Loucy (cell line): ENCODE measurements around the gene KRT33B.
A peak's percentile ranks its signal among the peaks of the same experiment; 100 is the strongest.

ENCODE experiments used
- H2AFZ ChIP-seq: fragments of 200-600 bp; sonication (generic); 2 replicates; pipeline ENCODE4 v1.6.0; 2016; ENCODE audit warnings: antibody characterized with exemption, mild to moderate bottlenecking, low read length, moderate library complexity
- H3F3A ChIP-seq: fragments of 200-600 bp; 2 replicates; pipeline ENCODE4 v1.6.0; 2016; ENCODE audit warnings: antibody characterized with exemption, low read depth, mild to moderate bottlenecking
- H3K27me3 ChIP-seq: fragments of 200-600 bp; sonication (generic); 2 replicates; pipeline ENCODE4 v1.6.1; 2014; ENCODE audit warnings: low read length, mild to moderate bottlenecking; ENCODE audit not compliant: insufficient read depth, poor library complexity, severe bottlenecking
- H3K36me3 ChIP-seq: fragments of 200-600 bp; sonication (generic); 2 replicates; pipeline ENCODE4 v1.6.1; 2016; ENCODE audit warnings: low read length; ENCODE audit not compliant: insufficient read depth
- H3K4me1 ChIP-seq: fragments of 200-600 bp; sonication (generic); 2 replicates; pipeline ENCODE4 v1.5.1; 2014; ENCODE audit warnings: low read length, mild to moderate bottlenecking; ENCODE audit not compliant: insufficient read depth, poor library complexity, severe bottlenecking
- H3K4me2 ChIP-seq: fragments of 200-600 bp; sonication (generic); 2 replicates; pipeline ENCODE4 v1.6.0; 2014; ENCODE audit warnings: antibody characterized with exemption, low read length, low read depth, mild to moderate bottlenecking; ENCODE audit not compliant: poor library complexity, severe bottlenecking
- H3K4me3 ChIP-seq: fragments of 200-600 bp; sonication (generic); 2 replicates; pipeline ENCODE4 v1.5.1; 2014; ENCODE audit warnings: low read length, mild to moderate bottlenecking, mixed read lengths; ENCODE audit not compliant: poor library complexity, severe bottlenecking
- H3K79me2 ChIP-seq: fragments of 200-600 bp; sonication (generic); 2 replicates; pipeline ENCODE4 v1.6.1; 2014; ENCODE audit warnings: low read length; ENCODE audit not compliant: insufficient read depth
- H3K9ac ChIP-seq: fragments of 200-600 bp; sonication (generic); 2 replicates; pipeline ENCODE4 v1.6.0; 2014; ENCODE audit warnings: mild to moderate bottlenecking, low read depth, low read length, moderate library complexity; ENCODE audit not compliant: poor library complexity, severe bottlenecking
- H3K9me2 ChIP-seq: fragments of 200-600 bp; sonication (generic); replicated peaks from 2 replicates; pipeline ENCODE4 v1.6.1; 2016; ENCODE audit warnings: low read depth, low read length, mixed read lengths
- H3K9me3 ChIP-seq: fragments of 200-600 bp; sonication (generic); 2 replicates; pipeline ENCODE4 v1.6.1; 2014; ENCODE audit warnings: mild to moderate bottlenecking, antibody characterized with exemption, low read length, low read depth; ENCODE audit not compliant: insufficient read depth
- H4K20me1 ChIP-seq: fragments of 200-600 bp; sonication (generic); 2 replicates; pipeline ENCODE4 v1.6.0; 2014; ENCODE audit warnings: antibody characterized with exemption, low read length, mild to moderate bottlenecking; ENCODE audit not compliant: insufficient read depth, poor library complexity, severe bottlenecking
- EZH2phosphoT487 ChIP-seq: fragments of 200-600 bp; IDR thresholded peaks from 2 replicates; pipeline ENCODE4 v1.6.1; 2018; ENCODE audit warnings: antibody characterized with exemption, mild to moderate bottlenecking, moderate library complexity, borderline replicate concordance
- TF ChIP-seq, protein P1 (sequence below): fragments of 200-600 bp; sonication (generic); conservative IDR thresholded peaks from 2 replicates; pipeline ENCODE4 v1.5.1; 2014; ENCODE audit warnings: mild to moderate bottlenecking, antibody characterized with exemption, low read length

The KRT33B gene

GRCh38 chr17:41322094-41322902 is 47.3 kb downstream of the KRT33B start:
- H4K20me1 ChIP-seq: no peaks in the 10 kb centered on the region
- TF ChIP-seq, protein P1, sequence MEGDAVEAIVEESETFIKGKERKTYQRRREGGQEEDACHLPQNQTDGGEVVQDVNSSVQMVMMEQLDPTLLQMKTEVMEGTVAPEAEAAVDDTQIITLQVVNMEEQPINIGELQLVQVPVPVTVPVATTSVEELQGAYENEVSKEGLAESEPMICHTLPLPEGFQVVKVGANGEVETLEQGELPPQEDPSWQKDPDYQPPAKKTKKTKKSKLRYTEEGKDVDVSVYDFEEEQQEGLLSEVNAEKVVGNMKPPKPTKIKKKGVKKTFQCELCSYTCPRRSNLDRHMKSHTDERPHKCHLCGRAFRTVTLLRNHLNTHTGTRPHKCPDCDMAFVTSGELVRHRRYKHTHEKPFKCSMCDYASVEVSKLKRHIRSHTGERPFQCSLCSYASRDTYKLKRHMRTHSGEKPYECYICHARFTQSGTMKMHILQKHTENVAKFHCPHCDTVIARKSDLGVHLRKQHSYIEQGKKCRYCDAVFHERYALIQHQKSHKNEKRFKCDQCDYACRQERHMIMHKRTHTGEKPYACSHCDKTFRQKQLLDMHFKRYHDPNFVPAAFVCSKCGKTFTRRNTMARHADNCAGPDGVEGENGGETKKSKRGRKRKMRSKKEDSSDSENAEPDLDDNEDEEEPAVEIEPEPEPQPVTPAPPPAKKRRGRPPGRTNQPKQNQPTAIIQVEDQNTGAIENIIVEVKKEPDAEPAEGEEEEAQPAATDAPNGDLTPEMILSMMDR: peak; percentile 93
- TF ChIP-seq EZH2phosphoT487: no peak
- no peak overlapping the region for H3K9ac ChIP-seq
- no peak overlapping the region for H3K4me3 ChIP-seq
- no peaks in the 10 kb centered on the region for H3K27me3 ChIP-seq
- H3K4me2 ChIP-seq: no peak overlapping the region
- no peaks in the 10 kb centered on the region for H3F3A ChIP-seq
- H3K4me1 ChIP-seq: no peaks in the 10 kb centered on the region
- H3K79me2 ChIP-seq: no peaks in the 10 kb centered on the region
- peaks cover 9% of the 10 kb centered on the region for H3K9me3 ChIP-seq
- no peak overlapping the region for H2AFZ ChIP-seq
- no peaks in the 10 kb centered on the region for H3K36me3 ChIP-seq
- H3K9me2 ChIP-seq: no peaks in the 10 kb centered on the region

GRCh38 chr17:41318231-41318630 is 51.4 kb downstream of the KRT33B start:
- H3K27me3 ChIP-seq: no peaks in the 10 kb centered on the region
- H3K9me3 ChIP-seq: peaks cover 9% of the 10 kb centered on the region
- no peaks in the 10 kb centered on the region for H3K9me2 ChIP-seq
- TF ChIP-seq, protein P1: no peak
- TF ChIP-seq EZH2phosphoT487: no peak
- H3F3A ChIP-seq: no peaks in the 10 kb centered on the region
- no peaks in the 10 kb centered on the region for H3K4me1 ChIP-seq
- H3K79me2 ChIP-seq: no peaks in the 10 kb centered on the region
- H2AFZ ChIP-seq: no peak overlapping the region
- no peak overlapping the region for H3K9ac ChIP-seq
- H3K36me3 ChIP-seq: no peaks in the 10 kb centered on the region
- no peaks in the 10 kb centered on the region for H4K20me1 ChIP-seq
- no peak overlapping the region for H3K4me3 ChIP-seq
- no peak overlapping the region for H3K4me2 ChIP-seq

- Histone ChIP-seq H3K4me1 (no peaks in the 10 kb centered on the region), H3K79me2 (no peaks in the 10 kb centered on the region), H3K9me3 (peaks cover 9% of the 10 kb centered on the region), H3K4me3 (no peak overlapping the region), H3K4me2 (no peak overlapping the region), H3K36me3 (no peaks in the 10 kb centered on the region), H3K9ac (no peak overlapping the region), H4K20me1 (no peaks in the 10 kb centered on the region), H2AFZ (no peak overlapping the region), H3F3A (no peaks in the 10 kb centered on the region), H3K27me3 (no peaks in the 10 kb centered on the region), H3K9me2 (no peaks in the 10 kb centered on the region)
- TF ChIP-seq EZH2phosphoT487: no peak
- TF ChIP-seq, protein P1: no peak
These were observed 53.7 kb downstream of the KRT33B start for GRCh38 chr17:41315814-41316445.
